ENCODE data around the gene NSUN4.
"Not testable (repeated sequence)": the region's sequence is repeated elsewhere in the genome, so short reads cannot be mapped to it uniquely, and the experiment has no call there.

Gene NSUN4

GRCh38 chr1:46364612-46365011 lies 24.0 kb downstream of the NSUN4 start:
- DNase-seq (ENCODE audit: low read depth in 3 of 3, low spot score in 1 of 3): no peak

DNA sequence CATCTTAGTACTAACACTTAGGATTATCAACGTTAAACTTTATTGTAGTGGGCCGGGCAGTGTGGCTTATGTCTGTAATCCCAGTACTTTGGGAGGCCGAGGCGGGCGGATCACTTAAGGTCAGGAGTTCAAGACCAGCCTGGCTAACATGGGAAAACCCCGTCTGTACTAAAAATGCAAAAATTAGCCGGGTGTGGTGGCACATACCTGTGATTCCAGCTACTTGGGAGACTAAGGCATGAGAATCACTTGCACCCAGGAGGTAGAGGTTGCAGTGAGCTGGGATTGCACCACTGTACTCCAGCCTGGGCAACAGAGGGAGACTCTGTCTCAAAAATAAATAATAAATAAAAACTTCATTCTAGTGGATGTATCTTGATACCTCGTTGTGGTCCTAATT lies 25.2 kb downstream of the NSUN4 start:
- DNase-seq (ENCODE audit: low read depth in 3 of 3, low spot score in 1 of 3): not testable (repeated sequence)

GRCh38 chr1:46367072-46367471 lies 26.5 kb downstream of the NSUN4 start:
- no peak for DNase-seq (ENCODE audit: low read depth in 3 of 3, low spot score in 1 of 3)

DNA sequence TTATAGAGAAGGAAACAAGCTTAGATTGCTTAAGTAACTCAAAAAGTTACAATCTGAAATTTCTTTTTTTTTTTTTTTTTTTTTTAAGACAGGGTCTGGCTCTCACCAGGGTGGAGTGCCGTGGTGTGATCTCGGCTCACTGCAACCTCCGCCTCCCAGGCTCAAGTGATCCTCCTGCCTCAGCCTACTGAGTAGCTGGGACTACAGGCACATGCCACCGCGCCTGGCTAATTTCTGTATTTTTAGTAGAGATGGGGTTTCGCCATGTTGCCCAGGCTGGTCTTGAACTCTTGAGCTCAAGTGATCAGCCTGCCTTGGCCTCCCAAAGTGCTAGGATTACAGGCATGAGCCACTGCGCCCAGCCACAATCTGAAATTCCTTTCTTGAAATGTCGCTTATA lies 27.1 kb downstream of the NSUN4 start:
- DNase-seq (ENCODE audit: low read depth in 3 of 3, low spot score in 1 of 3): not testable (repeated sequence)

DNA sequence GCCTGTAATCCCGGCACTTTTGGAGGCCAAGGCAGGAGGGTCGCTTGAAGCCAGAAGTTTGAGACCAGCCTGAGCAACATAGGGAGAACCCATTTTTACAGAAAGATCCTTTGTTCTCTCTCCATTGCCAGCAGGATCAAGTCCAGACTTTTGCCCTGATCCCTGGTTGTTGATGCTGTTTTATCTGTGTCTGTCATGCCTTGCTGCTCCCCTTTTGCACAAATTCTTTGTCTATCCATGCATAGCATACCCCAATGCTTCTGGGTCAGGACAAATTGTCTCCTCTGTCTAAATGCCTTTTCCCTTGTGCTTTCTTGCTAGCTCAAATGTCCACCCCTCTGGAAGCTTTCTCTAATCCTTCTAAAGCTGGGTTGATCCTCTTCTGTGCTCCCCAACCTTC lies 28.2 kb downstream of the NSUN4 start:
- DNase-seq (ENCODE audit: low read depth in 3 of 3, low spot score in 1 of 3): no peak

GRCh38 chr1:46369542-46370213 lies 29.1 kb downstream of the NSUN4 start:
- DNase-seq (ENCODE audit: low read depth in 3 of 3, low spot score in 1 of 3): no peak

- no peak for DNase-seq (ENCODE audit: low read depth in 3 of 3, low spot score in 1 of 3)
These were observed 29.6 kb downstream of the NSUN4 start for GRCh38 chr1:46370214-46370633.

GRCh38 chr1:46372431-46372830 lies 31.8 kb downstream of the NSUN4 start:
- DNase-seq (ENCODE audit: low read depth in 3 of 3, low spot score in 1 of 3): no peak

- no peak for DNase-seq (ENCODE audit: low read depth in 3 of 3, low spot score in 1 of 3)
These were observed 39.4 kb downstream of the NSUN4 start for GRCh38 chr1:46379996-46380395.

- no peak for DNase-seq (ENCODE audit: low read depth in 3 of 3, low spot score in 1 of 3)
These were observed 39.9 kb downstream of the NSUN4 start for GRCh38 chr1:46380508-46380907.

GRCh38 chr1:46393510-46393909 lies 52.9 kb downstream of the NSUN4 start:
- DNase-seq (ENCODE audit: low read depth in 3 of 3, low spot score in 1 of 3): no peak

- peak in 1 of 3 donors; percentile 31 for DNase-seq (ENCODE audit: low read depth in 3 of 3, low spot score in 1 of 3)
These were observed 53.7 kb downstream of the NSUN4 start, which contains the start of gene FAAH for GRCh38 chr1:46394108-46394871. Gene FAAH (plus strand): TSS chr1:46394317. CDS start chr1:46394349, 32 bp downstream.

- no peak for DNase-seq (ENCODE audit: low read depth in 3 of 3, low spot score in 1 of 3)
These were observed 54.4 kb downstream of the NSUN4 start for GRCh38 chr1:46394872-46395465.

GRCh38 chr1:46396441-46397398 lies 56.1 kb downstream of the NSUN4 start:
- no peak for DNase-seq (ENCODE audit: low read depth in 3 of 3, low spot score in 1 of 3)

- no peak for DNase-seq (ENCODE audit: low read depth in 3 of 3, low spot score in 1 of 3)
These were observed 58.7 kb downstream of the NSUN4 start for GRCh38 chr1:46399307-46399706.

- no peak for DNase-seq (ENCODE audit: low read depth in 3 of 3, low spot score in 1 of 3)
These were observed 59.8 kb downstream of the NSUN4 start for GRCh38 chr1:46400421-46400820.

- DNase-seq (ENCODE audit: low read depth in 3 of 3, low spot score in 1 of 3): no peak
These were observed 60.7 kb downstream of the NSUN4 start for GRCh38 chr1:46401154-46401913.

- no peak for DNase-seq (ENCODE audit: low read depth in 3 of 3, low spot score in 1 of 3)
These were observed 61.5 kb downstream of the NSUN4 start for GRCh38 chr1:46401964-46402626.

DNA sequence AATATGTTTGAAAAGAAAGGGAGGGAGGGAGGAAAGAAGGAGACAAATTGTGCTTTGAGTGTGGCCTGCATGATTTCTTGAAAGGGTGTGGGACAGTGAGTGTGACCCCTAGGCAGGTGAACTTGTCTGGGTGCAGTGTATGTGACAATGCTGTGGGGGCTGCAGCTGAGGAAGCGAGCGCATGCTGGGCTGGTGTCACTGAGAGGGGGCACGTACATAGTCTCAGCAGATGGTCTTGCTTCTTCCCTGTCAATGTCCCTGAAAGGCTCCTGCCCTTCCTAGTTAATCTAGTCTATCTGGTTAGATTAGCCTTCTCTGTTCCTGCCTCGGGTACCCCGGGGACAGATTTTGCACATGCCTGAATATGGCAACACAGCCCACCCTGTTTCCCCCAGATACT lies 63.3 kb downstream of the NSUN4 start:
- no peak for DNase-seq (ENCODE audit: low read depth in 3 of 3, low spot score in 1 of 3)

Measured in stimulated activated CD4-positive, alpha-beta T cell treated with anti-CD3 and anti-CD28 coated beads, TNF-alpha, amount 100 ng/mL, for 1 hour (primary cell).